ENCODE data around the gene DACH1.

Gene DACH1

GRCh38 chr13:71775966-71776365, 91.0 kb downstream of the DACH1 start:
- no peaks in the 10 kb centered on the region for H3K79me2 ChIP-seq (ENCODE audit: insufficient read depth, low read depth)
- H3K27ac ChIP-seq: no peak overlapping the region
- H3K4me3 ChIP-seq (IDR thresholded peaks at IDR 0.05; ENCODE audit: insufficient read depth, low read depth, low read length): no peak overlapping the region
- H3K9ac ChIP-seq: no peak overlapping the region
- TF ChIP-seq CTCF (conservative IDR thresholded peaks at IDR 0.05; ENCODE audit: low read depth, low read length): no peak
- H3K4me2 ChIP-seq: no peak overlapping the region
- no peaks in the 10 kb centered on the region for H3K27me3 ChIP-seq (ENCODE audit: insufficient read depth, low read depth)
- no peaks in the 10 kb centered on the region for H3K4me1 ChIP-seq (ENCODE audit: low read depth, poor library complexity, severe bottlenecking)
- H2AFZ ChIP-seq (ENCODE audit: low read depth): no peak overlapping the region
- H3K36me3 ChIP-seq (ENCODE audit: insufficient read depth): no peaks in the 10 kb centered on the region
- H4K20me1 ChIP-seq (ENCODE audit: insufficient read depth): no peaks in the 10 kb centered on the region

- Histone ChIP-seq H3K27ac (no peak overlapping the region), H3K4me3 (IDR thresholded peaks at IDR 0.05; ENCODE audit: insufficient read depth, low read depth, low read length) (no peak overlapping the region), H3K4me2 (no peak overlapping the region), H2AFZ (ENCODE audit: low read depth) (no peak overlapping the region), H3K27me3 (ENCODE audit: insufficient read depth, low read depth) (no peaks in the 10 kb centered on the region), H3K4me1 (ENCODE audit: low read depth, poor library complexity, severe bottlenecking) (no peaks in the 10 kb centered on the region), H3K36me3 (ENCODE audit: insufficient read depth) (no peaks in the 10 kb centered on the region), H3K79me2 (ENCODE audit: insufficient read depth, low read depth) (no peaks in the 10 kb centered on the region), H3K9ac (no peak overlapping the region), H4K20me1 (ENCODE audit: insufficient read depth) (no peaks in the 10 kb centered on the region)
- no peak for TF ChIP-seq CTCF (conservative IDR thresholded peaks at IDR 0.05; ENCODE audit: low read depth, low read length)
Observed at GRCh38 chr13:71774863-71775262, 92.1 kb downstream of the DACH1 start.

GRCh38 chr13:71773531-71773930, 93.5 kb downstream of the DACH1 start:
- no peaks in the 10 kb centered on the region for H3K27me3 ChIP-seq (ENCODE audit: insufficient read depth, low read depth)

GRCh38 chr13:71772361-71772760, 94.6 kb downstream of the DACH1 start:
- Histone ChIP-seq H3K36me3 (ENCODE audit: insufficient read depth) (no peaks in the 10 kb centered on the region), H3K27me3 (ENCODE audit: insufficient read depth, low read depth) (no peaks in the 10 kb centered on the region), H3K79me2 (ENCODE audit: insufficient read depth, low read depth) (no peaks in the 10 kb centered on the region), H3K4me3 (IDR thresholded peaks at IDR 0.05; ENCODE audit: insufficient read depth, low read depth, low read length) (no peak overlapping the region), H4K20me1 (ENCODE audit: insufficient read depth) (no peaks in the 10 kb centered on the region), H3K27ac (no peak overlapping the region), H3K9ac (no peak overlapping the region), H3K4me2 (no peak overlapping the region), H3K4me1 (ENCODE audit: low read depth, poor library complexity, severe bottlenecking) (no peaks in the 10 kb centered on the region), H2AFZ (ENCODE audit: low read depth) (no peak overlapping the region)
- no peak for TF ChIP-seq CTCF (conservative IDR thresholded peaks at IDR 0.05; ENCODE audit: low read depth, low read length)

More at GRCh38 chr13:71773531-71773930, 93.5 kb downstream of the DACH1 start:
- Histone ChIP-seq H3K36me3 (ENCODE audit: insufficient read depth) (no peaks in the 10 kb centered on the region), H3K4me1 (ENCODE audit: low read depth, poor library complexity, severe bottlenecking) (no peaks in the 10 kb centered on the region), H3K79me2 (ENCODE audit: insufficient read depth, low read depth) (no peaks in the 10 kb centered on the region), H3K4me2 (no peak overlapping the region), H4K20me1 (ENCODE audit: insufficient read depth) (no peaks in the 10 kb centered on the region), H2AFZ (ENCODE audit: low read depth) (no peak overlapping the region), H3K4me3 (IDR thresholded peaks at IDR 0.05; ENCODE audit: insufficient read depth, low read depth, low read length) (no peak overlapping the region), H3K27ac (no peak overlapping the region), H3K9ac (no peak overlapping the region)
- TF ChIP-seq CTCF (conservative IDR thresholded peaks at IDR 0.05; ENCODE audit: low read depth, low read length): no peak

All from KMS-11 (cell line).